Upper lobe of left lung (tissue), 4 donors: ENCODE data around the gene TTLL5.

Experiments
- CTCF ChIP-seq, 6 experiments: fragments of 450-650 bp in 4 of 6; fragments of 200-600 bp in 2 of 6; sonication (generic) in 2 of 6; IDR thresholded peaks; one replicate each; pipeline ENCODE4 v1.5.1; 2016 to 2019; ENCODE audit warnings: antibody characterized with exemption in 6 of 6
- EP300 ChIP-seq, 4 donors: sonication (generic); formaldehyde crosslinking; IDR thresholded peaks; one replicate each; pipeline ENCODE4 v1.5.1; 2017; ENCODE audit warnings: antibody characterized with exemption in 4 of 4, control low read depth in 2 of 4
- POLR2A ChIP-seq, 4 donors: fragments of 450-650 bp; IDR thresholded peaks; one replicate each; pipeline ENCODE4 v1.5.1; 2016 to 2017; ENCODE audit warnings: antibody characterized with exemption in 4 of 4, mild to moderate bottlenecking in 2 of 4
- POLR2AphosphoS5 ChIP-seq, 2 donors: sonication (generic); formaldehyde crosslinking; IDR thresholded peaks; one replicate each; pipeline ENCODE4 v1.5.1; 2017; ENCODE audit warnings: antibody characterized with exemption in 2 of 2

GRCh38 chr14:75752086-75752485 lies 91.0 kb downstream of the TTLL5 start:
- no peak for TF ChIP-seq CTCF (IDR thresholded peaks at IDR 0.05)
- no peak for TF ChIP-seq POLR2AphosphoS5 (IDR thresholded peaks at IDR 0.05)
- TF ChIP-seq EP300 (IDR thresholded peaks at IDR 0.05): no peak
- no peak for TF ChIP-seq POLR2A (IDR thresholded peaks at IDR 0.05)
